Measurements from ENCODE around the gene ZNF853. TPM values are rescaled to one million over a fixed set of nuclear protein-coding genes. Genes with fewer than 3 reads are reported as not detected.
A peak's percentile ranks its signal among the peaks of the same experiment; 100 is the strongest.
"Not testable (repeated sequence)": the region's sequence is repeated elsewhere in the genome, so short reads cannot be mapped to it uniquely, and the experiment has no call there.

The ZNF853 gene
- total RNA-seq, 1 donor: under 0.01 TPM

GRCh38 chr7:6578114-6579084 lies 37.0 kb upstream of the ZNF853 start:
- no peaks in the 10 kb centered on the region for H3K9me3 ChIP-seq (ENCODE audit: low read depth, low read length)
- H2AFZ ChIP-seq (ENCODE audit: low read length): no peak overlapping the region
- H3K4me3 ChIP-seq (ENCODE audit: insufficient read depth, low read length): peak overlapping the region; percentile 92
- H4K20me1 ChIP-seq (ENCODE audit: insufficient read depth, low read length): no peaks in the 10 kb centered on the region
- H3K27ac ChIP-seq (ENCODE audit: low read depth, low read length): peak overlapping the region; percentile 88
- peak; percentile 83 for DNase-seq (ENCODE audit: insufficient read length, low spot score, missing footprints)
- H3K4me1 ChIP-seq (ENCODE audit: insufficient read depth, low read length): peaks cover 2% of the 10 kb centered on the region
- H3K4me2 ChIP-seq (ENCODE audit: insufficient read depth, low read length): peak overlapping the region; percentile 84
- no peaks in the 10 kb centered on the region for H3K27me3 ChIP-seq (ENCODE audit: insufficient read depth, low read length)
- no peaks in the 10 kb centered on the region for H3K79me2 ChIP-seq (ENCODE audit: insufficient read depth, low read length)
- TF ChIP-seq CTCF (IDR thresholded peaks at IDR 0.05; ENCODE audit: extremely low read depth, low read depth, low read length): no peak
- H3K36me3 ChIP-seq (ENCODE audit: insufficient read depth, low read length): peaks cover 30% of the 10 kb centered on the region

- Histone ChIP-seq H3K4me1 (ENCODE audit: insufficient read depth, low read length) (peaks cover 2% of the 10 kb centered on the region), H3K36me3 (ENCODE audit: insufficient read depth, low read length) (peaks cover 32% of the 10 kb centered on the region), H4K20me1 (ENCODE audit: insufficient read depth, low read length) (no peaks in the 10 kb centered on the region), H3K4me2 (ENCODE audit: insufficient read depth, low read length) (no peak overlapping the region), H3K27me3 (ENCODE audit: insufficient read depth, low read length) (no peaks in the 10 kb centered on the region), H3K9me3 (ENCODE audit: low read depth, low read length) (no peaks in the 10 kb centered on the region), H3K27ac (ENCODE audit: low read depth, low read length) (no peak overlapping the region), H3K4me3 (ENCODE audit: insufficient read depth, low read length) (no peak overlapping the region), H3K79me2 (ENCODE audit: insufficient read depth, low read length) (no peaks in the 10 kb centered on the region), H2AFZ (ENCODE audit: low read length) (no peak overlapping the region)
- peak; percentile 36 for TF ChIP-seq CTCF (IDR thresholded peaks at IDR 0.05; ENCODE audit: extremely low read depth, low read depth, low read length)
- DNase-seq (ENCODE audit: insufficient read length, low spot score, missing footprints): peak; percentile 86
These were observed 36.0 kb upstream of the ZNF853 start for GRCh38 chr7:6579446-6579845.

DNA sequence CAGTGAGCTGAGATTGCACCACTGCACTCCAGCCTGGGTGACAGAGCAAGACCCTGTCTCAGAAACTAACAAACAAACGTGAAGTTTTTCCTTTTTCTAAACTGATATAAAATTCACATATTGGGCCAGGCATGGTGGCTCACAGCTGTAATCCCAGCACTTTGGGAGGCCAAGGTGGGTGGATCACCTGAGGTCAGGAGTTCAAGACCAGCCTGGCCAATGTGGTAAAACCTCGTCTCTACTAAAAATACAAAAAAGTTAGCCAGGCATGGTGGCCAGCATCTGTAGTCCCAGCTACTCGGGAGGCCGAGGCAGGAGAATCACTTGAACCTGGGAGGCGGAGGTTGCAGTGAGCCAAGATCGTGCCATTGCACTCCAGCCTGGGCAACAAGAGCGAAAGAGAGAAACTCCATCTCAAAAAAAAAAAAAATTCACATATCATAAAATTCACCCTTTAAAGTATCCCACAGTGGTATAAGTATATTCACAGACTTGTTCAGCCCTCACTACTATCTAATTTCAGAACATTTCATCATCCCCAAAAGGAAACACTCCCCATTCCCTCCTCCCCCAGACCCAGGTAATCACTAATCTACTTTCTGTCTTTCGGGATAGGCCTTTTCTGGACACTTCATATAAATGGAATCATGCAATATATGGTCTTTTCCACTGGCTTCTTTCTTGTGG lies 29.5 kb upstream of the ZNF853 start:
- H4K20me1 ChIP-seq (ENCODE audit: insufficient read depth, low read length); H2AFZ ChIP-seq (ENCODE audit: low read length); H3K4me1 ChIP-seq (ENCODE audit: insufficient read depth, low read length); H3K79me2 ChIP-seq (ENCODE audit: insufficient read depth, low read length); H3K27ac ChIP-seq (ENCODE audit: low read depth, low read length); H3K4me3 ChIP-seq (ENCODE audit: insufficient read depth, low read length); H3K4me2 ChIP-seq (ENCODE audit: insufficient read depth, low read length); DNase-seq (ENCODE audit: insufficient read length, low spot score, missing footprints); H3K9me3 ChIP-seq (ENCODE audit: low read depth, low read length); H3K27me3 ChIP-seq (ENCODE audit: insufficient read depth, low read length): not testable (repeated sequence)
- peaks cover 35% of the 10 kb centered on the region for H3K36me3 ChIP-seq (ENCODE audit: insufficient read depth, low read length)

DNA sequence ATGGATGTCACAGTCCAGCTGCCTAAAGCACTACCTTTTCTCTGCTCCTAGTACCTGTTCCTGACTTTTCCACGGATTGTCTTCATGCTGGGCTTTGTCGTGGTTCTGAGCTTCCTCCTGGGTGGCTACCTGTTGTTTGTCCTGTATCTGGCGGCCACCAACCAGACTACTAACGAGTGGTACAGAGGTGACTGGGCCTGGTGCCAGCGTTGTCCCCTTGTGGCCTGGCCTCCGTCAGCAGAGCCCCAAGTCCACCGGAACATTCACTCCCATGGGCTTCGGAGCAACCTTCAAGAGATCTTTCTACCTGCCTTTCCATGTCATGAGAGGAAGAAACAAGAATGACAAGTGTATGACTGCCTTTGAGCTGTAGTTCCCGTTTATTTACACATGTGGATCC lies 26.8 kb upstream of the ZNF853 start:
- Histone ChIP-seq H3K27ac (ENCODE audit: low read depth, low read length) (no peak overlapping the region), H4K20me1 (ENCODE audit: insufficient read depth, low read length) (no peaks in the 10 kb centered on the region), H3K4me1 (ENCODE audit: insufficient read depth, low read length) (peaks cover 5% of the 10 kb centered on the region), H3K36me3 (ENCODE audit: insufficient read depth, low read length) (peaks cover 19% of the 10 kb centered on the region), H3K4me2 (ENCODE audit: insufficient read depth, low read length) (no peak overlapping the region), H3K4me3 (ENCODE audit: insufficient read depth, low read length) (no peak overlapping the region), H2AFZ (ENCODE audit: low read length) (no peak overlapping the region), H3K27me3 (ENCODE audit: insufficient read depth, low read length) (no peaks in the 10 kb centered on the region), H3K79me2 (ENCODE audit: insufficient read depth, low read length) (peaks cover 14% of the 10 kb centered on the region), H3K9me3 (ENCODE audit: low read depth, low read length) (no peaks in the 10 kb centered on the region)
- no peak for DNase-seq (ENCODE audit: insufficient read length, low spot score, missing footprints)
- no peak for TF ChIP-seq CTCF (IDR thresholded peaks at IDR 0.05; ENCODE audit: extremely low read depth, low read depth, low read length)
